Embryonic facial prominence (tissue), 1 donor: Measurements from ENCODE around the gene PACSIN2.

Source experiments
- DNase-seq: peaks from one replicate; pipeline ENCODE4 v3.0.0-alpha.2; 2016; ENCODE audit errors: extremely low spot score

Gene PACSIN2

GRCh38 chr22:42883970-42884369 is 131.0 kb downstream of the PACSIN2 start:
- DNase-seq: no peak

GRCh38 chr22:42883121-42883520 is 131.8 kb downstream of the PACSIN2 start:
- DNase-seq: no peak

DNA sequence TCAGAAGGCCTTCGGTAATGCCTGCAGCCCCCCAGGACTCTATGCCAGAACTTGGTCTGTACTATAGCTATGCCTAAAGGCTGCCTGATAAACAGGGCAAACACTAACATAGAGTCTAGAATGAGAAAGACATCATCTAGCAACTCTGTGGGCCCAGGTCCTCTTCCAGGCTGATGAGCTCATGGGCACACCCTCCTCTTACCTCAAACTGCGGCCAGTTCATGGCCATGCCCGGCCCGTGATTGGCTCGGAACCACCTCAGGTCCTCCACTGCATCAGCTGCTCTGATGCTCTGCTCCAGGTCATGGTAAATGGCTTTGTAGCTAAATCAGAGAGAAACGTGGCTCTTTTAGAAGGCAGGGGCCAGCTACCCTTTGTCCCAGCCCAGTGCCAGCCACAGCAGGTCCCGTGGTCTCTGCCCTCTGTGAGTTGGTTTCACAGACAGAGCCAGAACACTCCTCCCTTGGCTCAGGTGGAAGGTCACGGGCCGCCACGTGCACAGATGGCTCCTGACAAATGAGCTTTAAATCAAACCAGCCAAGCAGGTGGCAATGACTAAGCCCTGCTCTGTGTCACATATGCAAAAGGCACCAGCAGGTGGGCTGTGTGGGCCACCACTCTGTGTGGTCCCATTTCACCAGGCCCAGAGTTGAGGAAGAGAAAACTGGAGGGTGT is 132.8 kb downstream of the PACSIN2 start:
- DNase-seq: no peak

GRCh38 chr22:42881298-42881697 is 133.7 kb downstream of the PACSIN2 start:
- no peak for DNase-seq

GRCh38 chr22:42880815-42881214 is 134.1 kb downstream of the PACSIN2 start:
- no peak for DNase-seq

DNA sequence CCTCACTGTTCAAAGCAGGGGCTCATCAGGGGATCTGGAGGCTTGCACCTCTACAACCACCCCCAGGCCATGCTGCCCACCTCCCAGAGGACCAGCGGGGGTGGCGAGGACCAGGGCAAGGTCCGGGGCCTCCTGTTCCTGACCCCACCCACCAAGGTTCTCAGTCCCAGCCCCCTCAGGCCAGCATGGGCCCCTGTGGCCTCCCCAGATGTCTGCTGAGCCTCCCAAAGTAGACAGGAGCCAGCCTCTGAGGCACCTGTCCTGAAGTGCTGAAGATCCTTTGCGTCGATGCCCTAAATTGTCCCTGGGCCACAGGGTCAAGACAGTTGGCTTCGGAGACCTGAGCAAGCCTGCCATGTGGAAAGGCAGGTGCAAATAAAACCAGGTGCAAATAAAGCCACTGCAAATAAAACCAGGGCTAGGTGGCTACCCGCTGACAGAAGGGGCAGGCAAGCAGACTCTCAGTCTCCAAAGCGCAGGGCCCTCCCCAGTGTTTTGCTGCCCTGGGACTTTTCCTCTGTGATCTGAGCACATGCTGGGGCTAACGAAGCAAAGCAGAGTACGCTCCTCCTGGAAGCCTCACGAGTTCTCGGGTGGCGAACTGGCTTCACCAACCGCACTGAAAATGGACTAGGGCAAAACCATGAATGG is 135.5 kb downstream of the PACSIN2 start:
- DNase-seq: no peak

- DNase-seq: no peak
Measured at GRCh38 chr22:42878561-42879305, 136.2 kb downstream of the PACSIN2 start.

- DNase-seq: no peak
Measured at GRCh38 chr22:42877597-42878340, 137.2 kb downstream of the PACSIN2 start.

DNA sequence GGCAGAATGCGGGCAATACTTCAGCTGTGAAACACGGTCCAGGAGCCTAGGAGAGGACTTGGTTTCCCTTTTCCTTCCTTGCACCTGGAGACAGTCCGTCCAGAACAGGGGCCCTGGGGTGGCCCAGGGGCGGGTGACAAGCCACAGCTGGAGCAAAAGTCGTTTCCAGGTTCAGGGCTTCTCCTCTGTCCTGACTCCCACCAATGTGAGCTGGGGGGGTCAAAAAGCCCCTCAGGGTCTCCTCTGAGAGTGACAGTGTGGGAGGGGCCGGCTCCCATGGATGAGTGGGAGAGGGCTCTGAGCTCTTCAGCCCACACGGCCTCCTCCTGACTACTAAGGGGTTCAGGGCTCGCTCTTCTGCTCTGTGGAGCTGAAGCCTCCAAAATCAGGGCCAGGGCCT is 137.8 kb downstream of the PACSIN2 start:
- DNase-seq: no peak

DNA sequence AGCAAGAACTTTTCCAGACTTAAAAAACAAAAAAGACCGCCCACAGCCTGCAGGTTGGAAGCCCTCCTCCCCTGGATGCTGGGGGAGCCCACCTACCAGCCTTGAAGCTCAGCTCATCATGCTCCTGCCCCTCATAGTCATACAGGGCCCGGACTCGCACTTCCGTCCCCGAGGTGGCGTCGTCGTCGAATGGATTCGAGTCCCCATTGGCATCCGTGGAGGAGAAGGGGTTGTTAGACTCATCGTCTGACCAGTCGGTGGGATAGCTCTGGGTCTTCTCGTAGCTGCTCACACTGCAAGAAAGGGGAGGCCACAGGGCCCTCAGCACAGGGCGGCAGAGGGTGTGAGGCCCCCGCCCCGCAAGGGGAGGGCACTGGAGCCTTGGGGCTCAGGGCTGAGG is 138.9 kb downstream of the PACSIN2 start:
- DNase-seq: no peak

- no peak for DNase-seq
Measured at GRCh38 chr22:42874010-42874409, 140.9 kb downstream of the PACSIN2 start.

DNA sequence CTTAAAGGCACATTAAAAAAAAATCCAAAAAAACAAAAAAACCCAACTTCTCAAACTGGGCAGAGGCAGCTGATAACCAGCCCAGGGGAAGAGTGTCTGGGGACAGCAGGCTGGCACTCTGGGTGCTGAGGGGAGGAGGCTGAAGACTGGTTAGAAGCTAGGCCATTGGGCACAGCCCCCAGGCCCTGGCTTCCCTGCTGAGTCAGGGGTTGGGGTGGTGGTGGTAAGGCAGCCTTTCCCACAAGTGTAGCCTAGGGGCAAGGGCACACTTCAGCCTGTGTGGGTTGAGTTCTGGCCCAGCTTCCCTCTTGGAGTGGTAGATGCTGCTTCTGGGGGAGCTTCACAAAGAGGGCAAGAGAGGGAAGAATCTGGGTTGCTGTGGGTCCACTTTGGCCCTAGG is 141.6 kb downstream of the PACSIN2 start:
- DNase-seq: no peak

DNA sequence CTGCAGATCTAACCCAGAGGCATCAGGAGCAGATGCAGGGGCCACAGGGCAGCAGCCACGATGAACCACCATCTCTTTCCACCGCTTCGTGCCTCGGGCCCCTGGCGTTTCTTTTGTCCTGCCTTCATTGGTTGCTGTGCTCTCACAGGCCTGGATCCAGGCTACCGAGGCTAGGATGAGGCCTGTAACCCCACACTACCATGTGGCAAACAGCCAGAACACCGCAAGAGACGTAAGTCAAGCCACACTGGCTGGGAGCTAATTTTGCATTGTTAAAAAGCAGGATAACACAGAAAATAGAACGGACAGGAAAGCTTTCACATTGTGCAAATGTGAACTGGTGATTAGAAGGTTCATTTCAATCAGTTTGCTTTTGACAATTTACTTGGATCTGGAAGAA is 142.1 kb downstream of the PACSIN2 start:
- DNase-seq: no peak

DNA sequence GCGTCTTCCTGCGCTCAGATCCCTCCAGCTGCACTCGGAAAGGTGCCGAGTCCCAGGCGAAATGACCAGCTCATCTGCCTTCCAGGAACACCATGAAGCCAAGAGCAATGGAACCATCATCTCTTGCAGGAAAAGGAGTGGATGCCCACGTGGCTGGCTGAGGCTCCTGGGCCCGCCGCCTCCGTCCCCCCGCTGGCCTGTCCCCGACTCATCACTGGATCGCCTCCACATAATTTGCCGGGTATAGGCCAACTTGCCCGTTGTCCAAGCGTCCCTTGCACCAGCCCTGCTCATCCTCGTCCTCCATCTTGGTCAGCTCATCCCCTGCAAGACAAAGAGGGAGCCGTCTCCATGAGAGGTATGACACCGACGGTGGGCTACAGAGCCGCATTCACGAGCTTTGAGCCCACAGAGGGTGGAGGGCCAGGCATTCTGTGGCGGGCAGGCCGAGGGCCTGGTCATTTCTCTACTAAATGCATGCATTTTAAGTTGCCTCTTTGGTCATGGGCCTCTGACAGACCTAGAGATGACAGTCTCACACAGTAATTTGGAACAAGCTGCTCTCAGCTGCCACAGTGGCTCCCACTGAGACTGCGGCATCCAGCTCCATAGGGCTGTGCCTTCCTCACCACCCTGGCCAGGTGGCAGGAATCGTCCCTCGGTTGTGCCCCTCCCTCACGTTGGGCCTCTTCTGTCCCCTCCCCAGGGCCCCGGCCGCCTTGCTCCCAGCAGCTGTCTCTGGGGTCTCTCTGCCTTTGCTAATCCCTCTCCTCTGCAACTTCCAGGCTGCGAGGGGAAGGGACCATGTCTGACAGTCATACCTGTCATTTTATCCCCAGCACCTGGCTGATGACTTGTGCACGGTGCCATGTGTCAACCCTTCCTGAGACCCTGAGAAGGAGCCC is 143.6 kb downstream of the PACSIN2 start:
- no peak for DNase-seq

DNA sequence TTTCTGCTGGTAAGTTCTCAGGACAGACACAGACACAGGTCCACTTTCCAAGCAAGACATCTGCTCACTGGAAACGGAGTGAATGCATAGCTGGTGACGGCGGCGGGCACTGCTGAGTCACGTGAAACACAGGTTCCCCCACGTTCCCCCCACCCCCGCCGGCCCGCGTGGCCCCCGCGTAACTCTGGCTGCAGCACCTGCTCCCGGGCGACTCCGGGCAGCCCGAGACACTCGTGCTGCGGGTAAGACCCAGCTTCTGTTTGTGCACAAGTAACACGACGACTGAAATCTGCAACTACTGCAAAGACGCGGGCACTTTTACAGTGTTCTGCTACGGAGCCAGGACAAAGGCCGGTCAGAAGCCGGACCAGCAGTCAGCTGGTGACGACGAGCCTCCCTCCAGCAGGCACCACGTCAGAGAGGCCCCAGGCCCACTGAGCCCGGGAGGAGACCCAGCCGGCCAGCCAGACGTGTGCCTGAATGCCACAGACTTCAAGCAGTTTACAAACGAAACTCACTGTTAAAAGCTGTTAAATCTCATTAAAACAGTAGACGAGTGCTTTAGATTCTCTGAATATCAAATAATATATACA is 145.0 kb downstream of the PACSIN2 start:
- DNase-seq: no peak

DNA sequence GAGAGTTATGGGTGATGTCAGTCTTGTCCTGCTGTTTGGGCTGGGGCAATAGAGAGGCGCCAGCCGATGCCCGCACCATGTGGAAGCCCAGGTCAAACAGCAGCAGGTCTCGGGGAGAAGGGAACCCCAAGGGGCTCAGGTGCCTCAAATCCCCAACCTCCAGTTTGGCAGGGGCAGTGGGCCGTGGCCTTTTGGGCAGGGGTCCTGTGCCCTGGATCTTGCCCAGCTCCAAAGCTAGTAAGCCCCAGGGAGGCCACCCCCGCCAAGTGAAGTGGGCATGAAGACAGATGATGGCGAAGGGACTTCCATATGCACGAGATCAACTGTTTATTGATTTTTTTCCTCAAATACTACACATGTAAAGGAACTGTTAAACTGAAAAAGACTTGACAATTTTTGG is 145.5 kb downstream of the PACSIN2 start:
- DNase-seq: no peak

- no peak for DNase-seq
Measured at GRCh38 chr22:42868751-42869251, 146.1 kb downstream of the PACSIN2 start.

DNA sequence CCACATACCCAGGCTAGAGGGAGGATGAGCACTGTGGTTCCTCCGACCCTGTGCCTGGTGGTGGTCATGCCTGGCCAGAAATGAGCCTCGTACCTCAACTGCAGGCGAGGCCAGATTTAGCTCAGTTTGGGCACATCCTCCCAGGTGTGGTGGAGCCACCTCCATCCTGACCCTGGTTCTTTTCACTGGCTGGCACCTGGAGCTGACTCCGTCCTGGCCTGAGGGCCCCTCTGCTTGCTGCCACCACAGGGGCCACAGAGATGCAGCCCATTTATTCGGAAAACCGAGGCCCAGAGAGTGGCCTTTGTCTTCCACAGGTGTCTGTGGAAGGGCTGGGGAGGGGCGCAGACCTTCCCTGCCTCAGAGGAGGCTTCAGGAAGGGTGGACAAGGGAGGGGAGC is 148.8 kb downstream of the PACSIN2 start:
- no peak for DNase-seq

- DNase-seq: no peak
Measured at GRCh38 chr22:42865536-42865935, 149.4 kb downstream of the PACSIN2 start.

DNA sequence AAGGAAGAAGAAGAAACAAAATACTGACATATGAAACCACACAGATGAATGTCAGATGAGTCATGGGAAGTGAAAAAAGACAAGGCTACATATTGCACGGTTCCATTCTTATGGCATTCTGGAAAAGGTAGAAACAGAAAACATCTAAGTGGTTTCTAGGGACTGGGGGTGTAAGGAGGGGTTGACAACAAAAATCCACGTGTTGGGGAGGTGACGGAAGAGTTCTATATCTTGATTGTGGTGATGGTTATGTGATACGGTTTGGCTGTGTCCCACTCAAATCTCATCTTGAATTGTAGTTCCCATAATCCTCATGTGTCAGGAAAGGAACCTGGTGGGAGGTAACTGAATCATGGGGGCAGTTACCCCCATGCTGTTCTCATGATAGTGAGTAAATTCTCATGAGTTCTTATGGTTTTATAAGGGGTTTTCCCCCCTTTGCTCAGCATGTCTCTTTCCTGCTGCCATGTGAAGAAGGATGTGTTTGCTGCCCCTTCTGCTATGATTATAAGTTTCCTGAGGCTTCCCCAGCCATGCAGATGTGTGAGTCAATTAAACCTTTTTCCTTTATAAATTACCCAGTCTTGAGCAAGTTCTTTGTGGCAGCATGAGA is 151.5 kb downstream of the PACSIN2 start:
- no peak for DNase-seq
